Nucleus accumbens (tissue), 56 donors: ENCODE data around the gene LHFPL3.
"Not testable (repeated sequence)": the region's sequence is repeated elsewhere in the genome, so short reads cannot be mapped to it uniquely, and the experiment has no call there.

Experiments used
- DNase-seq, 56 donors: peaks; one replicate each; lab custom pipeline; 2025; lab: John Stamatoyannopoulos, UW

Gene LHFPL3

DNA sequence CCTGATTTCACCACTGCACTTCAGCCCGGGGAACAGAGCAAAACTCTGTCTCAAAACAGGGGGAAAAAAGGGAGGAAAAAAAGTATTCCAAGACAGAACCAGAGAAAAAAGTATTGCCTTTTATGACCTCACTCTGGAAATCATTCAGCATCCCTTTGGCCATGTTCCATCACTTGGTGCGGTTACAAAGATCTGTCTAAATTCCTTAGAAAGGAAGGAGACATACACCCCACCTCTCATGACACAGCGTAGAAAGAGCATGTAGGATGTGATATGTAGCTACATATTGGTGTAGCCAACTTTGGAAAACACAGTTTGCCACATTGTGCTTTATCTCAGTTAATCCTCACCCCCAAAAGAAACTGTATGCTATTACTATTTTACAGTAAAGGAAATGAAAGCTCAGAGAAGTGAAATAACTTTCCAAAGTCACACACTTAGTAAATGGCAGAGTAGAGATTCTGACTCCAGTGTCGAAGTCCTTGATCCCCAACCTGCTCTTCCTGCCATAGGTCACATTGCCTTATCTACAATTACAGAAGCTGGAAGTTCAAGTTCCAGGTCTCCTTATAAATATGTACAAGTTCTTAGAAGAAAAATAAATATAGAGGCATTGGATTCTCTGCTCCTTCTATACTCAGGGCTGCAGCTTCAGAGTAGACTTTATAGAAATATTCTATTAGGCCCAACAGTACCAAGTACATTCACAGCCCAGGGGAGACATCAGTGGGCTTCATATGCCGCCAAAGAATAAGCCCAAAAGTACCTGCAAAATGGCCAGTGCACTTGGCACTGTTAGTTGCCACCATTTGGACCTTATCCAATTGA lies 594.0 kb downstream of the LHFPL3 start:
- no peak for DNase-seq

DNA sequence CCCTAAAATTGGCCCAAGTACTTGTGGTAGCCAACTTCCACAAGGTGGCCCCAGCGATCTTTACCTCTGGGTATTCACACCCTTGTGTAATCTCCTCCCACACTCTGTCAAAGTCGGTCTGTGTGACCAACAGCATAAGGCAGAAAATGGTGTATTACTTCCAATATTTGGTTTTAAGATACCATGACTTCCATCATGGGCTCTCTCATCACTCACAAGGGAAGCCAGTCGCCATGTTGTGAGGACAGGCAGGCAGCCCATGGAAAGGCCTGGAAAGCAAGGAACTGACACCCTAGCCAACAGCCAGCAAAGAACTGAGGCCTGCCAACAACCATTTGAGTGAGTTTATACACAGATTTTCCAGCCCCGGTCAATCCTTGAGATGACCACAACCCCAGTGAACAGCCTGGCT lies 594.6 kb downstream of the LHFPL3 start:
- peak in 32 of 56 donors; percentile 8 to 59 (median 25) for DNase-seq

DNA sequence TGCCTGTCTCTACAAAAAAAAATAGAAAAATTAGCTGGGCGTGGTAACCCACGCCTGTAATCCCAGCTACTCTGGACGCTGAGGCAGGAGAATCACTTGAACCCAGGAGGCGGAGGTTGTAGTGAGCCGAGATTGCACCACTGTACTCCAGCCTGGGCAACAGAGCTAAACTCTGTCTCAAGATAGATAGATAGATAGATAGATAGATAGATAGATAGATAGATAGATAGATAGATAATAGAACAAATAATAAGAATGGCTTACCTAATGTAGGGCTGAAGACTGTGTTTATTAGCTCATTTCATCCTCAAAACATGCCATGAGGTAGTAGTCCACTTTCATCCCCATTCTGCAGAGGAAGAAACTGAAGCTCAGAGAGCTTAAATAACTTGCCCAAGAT lies 597.8 kb downstream of the LHFPL3 start:
- not testable (repeated sequence) for DNase-seq

DNA sequence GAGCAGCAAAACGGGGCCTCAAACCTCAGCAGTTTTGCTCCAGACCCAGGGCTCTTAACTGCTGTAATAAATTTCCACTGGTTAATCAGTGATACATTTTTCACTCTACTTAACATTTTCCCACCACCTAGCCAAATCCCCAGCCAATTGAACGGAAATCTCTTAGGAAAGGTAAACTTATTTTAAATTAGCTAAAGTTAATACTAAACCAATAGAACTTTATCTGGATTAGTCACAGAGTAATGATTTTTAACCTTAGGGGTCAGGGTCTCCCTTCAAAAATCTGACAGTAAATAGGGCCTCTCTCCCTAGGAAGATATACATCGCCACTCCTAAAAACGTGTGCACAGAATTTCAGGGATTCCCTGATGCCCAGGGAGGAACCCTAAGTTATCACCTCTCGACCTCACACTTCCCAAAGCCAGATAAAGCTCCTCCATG lies 598.2 kb downstream of the LHFPL3 start:
- no peak for DNase-seq

DNA sequence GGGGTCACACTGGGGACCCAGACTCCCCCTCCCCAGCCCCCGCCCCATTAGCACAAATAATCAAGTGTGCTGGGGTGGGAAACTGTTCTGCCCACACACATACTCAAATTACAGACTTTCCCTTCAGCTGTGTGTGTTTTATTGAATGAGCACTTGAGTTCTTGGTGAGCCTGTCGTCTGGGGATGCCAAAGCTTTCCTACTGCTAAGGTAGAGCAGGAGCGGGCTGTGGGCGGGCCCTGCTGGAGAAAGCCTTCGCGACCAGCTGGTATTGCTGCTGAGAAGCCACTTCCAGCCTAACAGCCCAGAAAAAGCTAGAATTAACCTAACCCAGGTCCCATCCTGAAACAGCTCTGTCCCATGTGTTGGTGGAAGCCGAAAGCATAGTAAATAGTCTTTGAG lies 598.7 kb downstream of the LHFPL3 start:
- no peak for DNase-seq

DNA sequence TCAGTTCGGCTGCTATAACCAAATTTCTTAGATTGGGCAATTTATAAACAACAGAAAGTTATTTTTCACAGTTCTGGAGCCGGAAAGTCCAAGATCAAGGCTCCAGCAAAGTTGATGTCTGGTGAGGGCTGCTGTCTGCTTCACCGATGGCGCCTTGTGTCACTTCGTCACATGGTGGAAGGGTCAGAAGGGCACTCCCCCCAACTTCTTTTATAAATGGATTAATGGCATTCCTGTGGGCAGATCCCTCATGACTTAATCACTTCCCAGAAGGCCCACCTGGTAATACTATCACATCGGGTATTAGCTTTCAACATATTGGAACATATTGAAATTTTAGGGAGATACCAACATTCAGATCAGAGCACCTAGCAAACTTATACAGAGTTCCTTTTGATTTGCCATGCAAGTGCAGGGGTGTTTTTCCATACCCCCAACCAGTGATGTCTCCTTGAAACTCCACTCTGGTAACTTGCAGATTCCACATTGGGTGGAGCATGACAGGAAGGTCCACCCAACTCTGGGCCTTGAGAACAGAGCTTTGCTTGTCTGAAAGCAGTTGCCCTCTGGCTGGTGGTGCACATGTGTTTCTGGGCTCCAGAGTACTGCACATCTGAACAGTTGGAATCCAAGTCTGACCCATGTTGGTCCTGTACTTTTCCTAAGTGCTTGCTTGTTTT lies 600.5 kb downstream of the LHFPL3 start:
- DNase-seq: no peak

DNA sequence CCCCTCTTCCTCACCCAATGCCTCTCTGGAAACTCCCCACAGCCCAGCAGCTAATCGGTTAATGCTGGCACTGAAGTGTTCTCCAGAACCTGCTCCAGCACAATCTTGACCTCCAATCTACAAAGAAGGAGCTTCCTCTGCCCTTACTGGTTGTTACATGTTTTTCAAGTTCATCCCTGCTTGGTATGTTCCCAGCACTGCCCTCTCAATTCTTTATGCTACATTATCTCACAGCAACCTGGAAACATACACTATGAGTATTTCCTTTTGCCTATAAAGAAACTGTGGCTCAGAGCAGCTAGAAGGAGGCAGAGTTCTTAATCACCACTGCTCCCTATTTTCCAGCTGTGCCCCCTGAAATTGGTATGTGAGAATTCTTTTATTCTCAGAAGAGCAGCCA lies 601.5 kb downstream of the LHFPL3 start:
- DNase-seq: no peak

DNA sequence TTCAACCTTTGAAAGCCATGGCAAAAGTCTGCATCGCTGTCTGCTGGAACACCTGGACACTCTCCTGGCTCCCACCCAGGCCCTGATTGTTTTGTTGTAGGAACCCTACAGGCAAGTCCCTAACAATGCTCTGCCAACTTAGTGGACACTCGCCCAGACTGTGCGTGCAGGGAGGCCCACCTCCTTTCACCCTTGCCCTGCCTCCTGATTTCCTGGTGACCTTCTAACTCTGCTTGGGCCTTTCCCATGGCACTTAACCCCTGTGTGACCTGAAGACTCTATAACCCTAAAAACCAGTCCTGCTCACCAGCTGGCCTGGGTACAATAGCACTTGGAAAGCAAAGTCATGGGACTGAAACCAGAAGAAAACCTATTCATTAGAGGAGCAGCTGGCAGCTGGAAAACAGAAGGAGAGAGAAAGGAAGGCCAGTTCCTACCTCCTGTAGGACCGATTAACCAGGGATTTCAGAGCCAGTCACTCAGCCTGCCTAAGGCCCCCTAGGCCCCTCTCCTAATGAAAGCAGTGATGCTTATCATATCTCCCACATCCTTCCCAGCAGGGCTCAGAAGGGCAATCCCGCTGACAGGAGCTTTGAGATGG lies 602.9 kb downstream of the LHFPL3 start:
- DNase-seq: no peak

DNA sequence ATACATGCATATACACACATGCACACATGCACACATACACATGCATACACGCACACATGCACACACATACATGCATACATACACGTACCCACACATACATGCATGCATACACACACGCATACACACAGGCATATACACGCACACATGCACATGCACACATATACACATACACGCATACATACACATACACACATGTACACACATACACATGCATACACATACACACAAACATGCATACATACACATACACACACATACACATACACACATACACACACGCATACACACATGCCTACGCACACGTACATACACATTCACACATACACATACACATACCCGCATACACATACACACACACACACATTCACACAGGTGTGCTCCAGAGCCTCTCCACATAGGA lies 604.6 kb downstream of the LHFPL3 start:
- DNase-seq: no peak

DNA sequence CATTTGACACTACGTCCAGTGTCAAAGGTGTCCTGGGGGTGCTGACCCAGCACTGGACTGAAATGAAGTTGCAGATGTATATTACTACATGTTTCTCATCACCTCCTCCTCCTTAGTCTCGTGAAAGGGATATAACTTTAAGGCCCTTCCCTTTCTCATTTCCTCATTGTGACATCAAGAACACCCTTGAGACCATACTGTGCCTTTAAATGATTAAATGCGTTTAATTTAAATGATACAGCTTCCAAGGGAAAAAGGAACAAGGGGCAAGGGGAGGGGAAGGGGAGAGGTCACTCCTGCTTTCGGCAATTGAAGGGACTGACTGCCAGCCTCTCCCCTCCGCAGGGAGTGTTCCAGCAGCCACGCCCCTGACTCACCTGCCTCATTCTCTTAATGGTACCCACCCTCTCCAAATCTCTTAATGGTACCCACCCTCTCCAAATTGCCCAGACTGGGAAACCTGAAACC lies 605.2 kb downstream of the LHFPL3 start:
- no peak for DNase-seq

DNA sequence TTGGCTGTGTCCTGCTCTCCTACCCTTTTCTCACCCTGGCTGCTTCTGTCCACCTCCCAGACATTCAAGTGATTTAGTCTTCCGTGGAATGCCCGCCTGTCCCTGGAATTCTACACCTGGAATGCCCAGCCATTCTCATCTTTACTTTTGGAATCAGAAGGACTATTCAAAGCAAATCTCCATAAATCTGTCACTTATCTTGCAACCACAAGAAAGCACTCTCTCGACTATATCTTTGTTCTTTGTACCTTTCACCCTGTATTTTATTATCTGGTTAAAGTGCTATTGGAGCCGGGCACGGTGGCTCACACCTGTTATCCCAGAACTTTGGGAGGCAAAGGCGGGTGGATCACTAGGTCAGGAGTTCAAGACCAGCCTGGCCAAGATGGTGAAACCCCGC lies 606.3 kb downstream of the LHFPL3 start:
- DNase-seq: no peak

DNA sequence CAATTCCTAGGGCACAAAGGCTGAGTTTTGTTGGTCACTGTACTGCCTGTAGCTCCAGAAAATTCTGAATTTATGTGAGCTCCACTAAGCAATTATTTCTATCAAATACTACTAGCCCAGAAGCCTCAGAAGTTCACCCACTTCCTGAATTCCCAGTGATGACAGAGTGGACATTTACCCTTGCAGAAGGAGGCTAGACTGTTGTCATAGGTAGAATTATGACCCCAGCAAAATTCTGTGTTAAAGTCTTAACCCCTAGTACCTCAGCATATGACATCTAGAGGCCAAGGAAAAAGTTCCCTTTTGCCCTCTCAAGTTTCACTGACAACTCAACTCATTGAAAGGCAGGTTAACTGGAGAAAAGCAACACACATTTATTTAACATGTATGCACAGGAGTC lies 606.9 kb downstream of the LHFPL3 start:
- no peak for DNase-seq

DNA sequence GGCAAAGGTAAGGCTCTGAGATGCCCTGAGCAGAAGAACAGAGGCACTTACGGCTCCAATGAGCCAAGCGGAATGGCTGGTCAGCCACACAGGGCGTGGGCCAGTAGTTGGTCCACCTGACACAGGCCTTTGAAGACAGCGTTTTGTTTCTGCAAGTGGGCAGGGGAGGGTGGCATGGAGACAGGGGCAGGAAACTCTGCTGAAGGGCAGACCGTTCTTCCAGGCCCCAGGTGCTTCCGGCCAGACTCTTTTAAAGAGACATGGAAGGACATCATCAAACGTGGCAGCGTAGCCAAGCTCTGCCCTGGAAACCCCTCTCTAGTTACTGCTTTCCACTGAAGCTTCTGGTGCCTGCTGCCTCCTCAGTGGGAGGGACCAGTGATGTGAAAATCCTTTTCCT lies 608.1 kb downstream of the LHFPL3 start:
- DNase-seq: no peak

DNA sequence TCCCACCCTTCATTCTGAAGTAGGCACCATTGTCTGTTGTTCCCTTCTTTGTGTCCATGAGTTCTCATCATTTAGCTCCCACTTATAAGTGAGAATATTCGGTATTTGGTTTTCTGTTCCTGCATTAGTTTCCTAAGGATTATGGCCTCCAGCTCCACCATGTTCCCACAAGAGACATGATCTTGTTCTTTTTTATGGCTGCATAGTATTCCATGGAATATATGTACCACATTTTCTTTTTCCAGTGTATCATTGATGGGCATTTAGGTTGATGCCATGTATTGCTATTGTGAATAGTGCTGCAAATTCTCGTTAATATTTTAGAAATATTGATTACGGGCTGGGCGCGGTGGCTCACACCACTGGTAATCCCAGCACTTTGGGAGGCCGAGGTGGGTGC lies 609.1 kb downstream of the LHFPL3 start:
- DNase-seq: not testable (repeated sequence)

DNA sequence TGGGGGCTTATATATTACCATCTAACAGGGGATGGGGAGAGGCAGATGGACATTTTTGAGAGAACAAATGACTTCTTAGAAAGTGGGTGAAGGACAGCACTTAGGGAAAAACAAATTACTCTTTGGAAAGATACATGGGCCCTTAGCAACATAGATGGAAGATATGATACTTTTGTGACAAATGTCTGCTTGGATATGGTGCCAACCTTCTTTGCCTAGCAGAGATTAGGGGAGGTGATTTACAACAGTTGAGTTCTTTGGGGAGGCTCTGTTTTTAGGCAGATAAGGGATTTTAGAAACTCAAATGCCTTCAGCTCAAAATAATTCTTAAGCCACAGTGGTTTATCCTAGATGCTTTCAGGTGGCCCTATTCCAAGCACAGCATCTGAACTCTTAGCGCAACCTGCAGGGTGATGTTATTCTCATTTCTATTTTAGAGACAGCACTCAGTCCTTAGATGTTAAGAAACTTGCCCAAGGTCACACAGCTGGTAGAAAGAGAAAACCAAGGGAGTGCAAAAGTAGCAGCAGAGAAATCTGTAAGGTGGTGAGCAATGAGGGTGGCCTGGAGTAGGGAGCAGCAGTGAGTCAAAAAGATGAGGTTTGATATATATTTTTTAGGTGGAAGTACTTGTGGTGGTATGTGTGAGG lies 610.5 kb downstream of the LHFPL3 start:
- no peak for DNase-seq

DNA sequence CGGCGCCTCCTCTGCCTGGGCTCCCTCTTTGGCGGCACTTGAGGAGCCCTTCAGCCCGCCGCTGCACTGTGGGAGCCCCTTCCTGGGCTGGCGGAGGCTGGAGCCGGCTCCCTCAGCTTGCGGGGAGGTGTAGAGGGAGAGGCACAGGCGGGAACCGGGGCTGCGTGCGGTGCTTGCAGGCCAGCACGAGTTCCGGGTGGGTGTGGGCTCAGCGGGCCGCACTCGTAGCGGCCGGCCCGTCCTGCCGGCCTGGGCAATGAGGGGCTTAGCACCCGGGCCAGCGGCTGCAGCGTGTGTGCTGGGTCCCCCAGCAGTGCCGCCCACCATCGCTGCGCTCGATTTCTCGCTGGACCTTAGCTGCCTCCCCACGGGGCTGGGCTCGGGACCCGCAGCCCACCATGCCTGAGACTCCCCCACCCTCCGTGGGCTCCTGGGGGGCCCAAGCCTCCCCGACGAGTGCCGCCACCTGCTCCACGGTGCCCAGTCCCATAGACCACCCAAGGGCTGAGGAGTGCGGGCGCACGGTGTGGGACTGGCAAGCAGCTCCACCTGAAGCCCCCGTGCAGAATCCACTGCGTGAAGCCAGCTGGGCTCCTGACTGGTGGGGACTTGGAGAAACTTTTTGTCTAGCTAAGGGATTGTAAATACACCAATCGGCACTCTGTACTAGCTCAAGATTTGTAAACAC lies 611.8 kb downstream of the LHFPL3 start:
- no peak for DNase-seq

DNA sequence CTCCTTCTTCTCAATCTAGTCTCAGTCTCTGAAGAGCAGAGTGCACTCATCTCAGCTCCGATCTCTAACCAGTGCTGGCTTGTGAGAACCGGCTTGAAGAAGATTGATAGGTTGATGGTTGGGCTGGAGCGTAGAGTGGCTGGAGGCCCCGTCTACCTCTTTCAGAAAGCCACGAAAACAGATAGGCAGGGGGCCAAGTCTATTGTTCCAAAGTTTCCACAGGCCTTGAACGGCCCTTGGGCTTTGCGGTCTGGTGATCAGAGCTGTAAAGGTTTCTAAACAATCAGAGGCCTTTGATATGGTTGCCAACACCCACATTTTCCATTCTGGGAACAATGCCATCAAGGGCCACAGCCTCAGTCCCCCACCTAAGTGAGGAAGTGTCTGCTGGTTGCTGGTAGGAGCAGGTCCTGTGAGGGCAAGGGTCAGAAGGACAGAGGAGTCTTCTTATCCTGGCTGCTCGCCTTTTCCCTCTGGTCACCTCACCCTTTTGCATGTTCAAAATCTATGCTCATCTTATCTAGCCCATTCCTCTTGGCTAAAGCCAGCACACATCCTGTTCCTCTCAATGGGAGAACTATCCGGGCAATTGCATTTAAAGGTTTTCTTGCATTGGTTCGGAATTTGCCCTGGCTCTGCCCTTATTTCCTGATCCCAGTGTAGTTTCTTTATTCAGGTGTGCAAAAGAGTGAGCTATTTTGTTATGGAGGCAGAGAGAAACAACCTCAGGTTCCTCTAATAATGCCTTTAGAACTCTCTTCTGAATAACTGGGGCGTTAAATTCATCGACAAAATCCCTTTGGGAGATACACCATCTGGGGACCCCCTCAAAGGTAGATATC lies 615.3 kb downstream of the LHFPL3 start:
- no peak for DNase-seq

DNA sequence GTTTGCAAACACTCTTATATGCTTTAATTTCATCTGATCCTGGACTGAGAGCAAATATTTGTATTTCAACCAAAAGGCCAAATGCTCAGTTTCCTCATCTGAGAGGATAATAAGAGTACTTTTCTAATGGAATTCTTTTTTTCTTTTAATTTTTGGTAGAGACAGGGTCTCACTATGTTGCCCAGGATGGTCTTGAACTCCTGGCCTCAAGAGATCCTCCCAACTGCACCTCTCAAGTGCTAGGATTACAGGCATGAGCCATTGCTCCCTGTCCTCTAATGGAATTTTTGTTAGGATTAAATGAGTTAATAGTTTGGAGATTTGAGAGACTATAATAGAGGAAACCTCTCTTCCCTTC lies 617.2 kb downstream of the LHFPL3 start:
- no peak for DNase-seq

DNA sequence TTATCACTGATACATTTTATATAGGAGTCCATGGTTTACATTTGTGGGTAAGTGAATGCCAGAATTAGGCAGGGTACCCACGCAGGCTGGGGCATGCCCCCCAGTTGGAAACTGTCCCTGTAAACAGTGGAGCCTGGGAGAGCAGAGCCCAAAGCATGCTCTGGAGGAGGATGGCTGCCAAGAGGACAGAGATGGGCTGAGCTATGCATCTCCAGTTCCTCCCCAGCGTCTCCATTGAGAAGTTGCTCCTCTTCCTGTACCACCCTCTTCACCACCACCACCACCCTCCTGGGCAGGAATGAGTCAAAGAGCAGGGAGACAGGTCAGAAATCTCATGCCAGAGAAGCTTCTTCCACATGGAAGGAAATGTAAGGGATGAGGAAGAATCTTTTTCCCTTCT lies 617.9 kb downstream of the LHFPL3 start:
- DNase-seq: no peak

DNA sequence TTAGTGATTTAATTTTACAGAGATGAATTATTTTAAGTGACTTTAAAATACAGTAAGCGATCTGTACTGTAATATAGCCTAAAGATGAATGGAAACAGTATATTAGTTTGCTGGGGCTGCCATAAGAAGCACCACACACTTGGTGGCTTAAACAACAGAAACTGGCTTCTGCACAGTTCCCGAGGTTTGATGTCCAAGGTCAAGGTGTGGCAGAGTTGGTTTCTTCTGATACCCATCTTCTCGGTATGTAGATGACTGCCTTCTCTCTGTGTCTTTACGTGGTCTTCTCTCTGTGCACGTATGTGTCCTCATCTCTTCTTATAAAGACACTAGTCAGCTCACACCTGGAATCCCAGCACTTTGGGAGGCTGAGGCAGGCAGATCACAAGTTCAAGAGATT lies 621.6 kb downstream of the LHFPL3 start:
- no peak for DNase-seq
